GM12891 (cell line): Measurements from ENCODE around the gene DIDO1.
"Not testable (repeated sequence)": the region's sequence is repeated elsewhere in the genome, so short reads cannot be mapped to it uniquely, and the experiment has no call there.

ENCODE experiments used
- DNase-seq: peaks from one replicate; pipeline ENCODE4 v3.0.0; 2011; ENCODE audit warnings: low spot score; ENCODE audit not compliant: insufficient read length
- FAIRE-seq: peaks from 2 replicates; lab custom pipeline; 2011; peaks lifted over from hg19 to GRCh38; lab: Jason Lieb, UNC
- PAX5 ChIP-seq: IDR thresholded peaks from 2 replicates; pipeline ENCODE4 v1.6.1; 2011; ENCODE audit warnings: low read length, moderate library complexity, mild to moderate bottlenecking; ENCODE audit not compliant: insufficient read depth, severe bottlenecking
- POLR2A ChIP-seq: IDR thresholded peaks from 2 replicates; pipeline ENCODE4 v1.6.1; 2011; ENCODE audit warnings: low read depth, low read length, control low read depth
- POLR2AphosphoS5 ChIP-seq: IDR thresholded peaks from 2 replicates; pipeline ENCODE4 v1.6.1; 2011; ENCODE audit warnings: low read depth, low read length, control low read depth
- POU2F2 ChIP-seq: IDR thresholded peaks from 2 replicates; pipeline ENCODE4 v1.6.1; 2011; ENCODE audit warnings: low read depth, mild to moderate bottlenecking, control low read depth, low read length, moderate library complexity
- SPI1 ChIP-seq: IDR thresholded peaks from 2 replicates; pipeline ENCODE4 v1.6.1; 2011; ENCODE audit warnings: low read depth, low read length, control low read depth
- TAF1 ChIP-seq: IDR thresholded peaks from 2 replicates; pipeline ENCODE4 v1.6.1; 2011; ENCODE audit warnings: low read depth, low read length, control low read depth

The DIDO1 gene

GRCh38 chr20:62879275-62880146 is 46.8 kb downstream of the DIDO1 start:
- TF ChIP-seq PAX5 (no peak), TAF1 (no peak), SPI1 (no peak), POLR2A (no peak), POU2F2 (no peak), POLR2AphosphoS5 (no peak)
- no peak for FAIRE-seq
- no peak for DNase-seq

GRCh38 chr20:62878244-62879038 is 47.9 kb downstream of the DIDO1 start:
- TF ChIP-seq SPI1 (no peak), POLR2A (no peak), PAX5 (no peak), TAF1 (no peak), POLR2AphosphoS5 (no peak), POU2F2 (no peak)
- FAIRE-seq (no peak), DNase-seq (no peak)

GRCh38 chr20:62876902-62877816 is 49.1 kb downstream of the DIDO1 start:
- no peak for DNase-seq
- TF ChIP-seq TAF1 (no peak), PAX5 (no peak), POLR2AphosphoS5 (no peak), POLR2A (no peak), POU2F2 (no peak), SPI1 (no peak)
- no peak for FAIRE-seq

- FAIRE-seq (no peak), DNase-seq (no peak)
- no peak for TF ChIP-seq SPI1
- TF ChIP-seq POLR2A: no peak
- TF ChIP-seq POLR2AphosphoS5: no peak
- TF ChIP-seq TAF1: no peak
- TF ChIP-seq PAX5: no peak
- TF ChIP-seq POU2F2: no peak
Measured at GRCh38 chr20:62876501-62876901, 49.8 kb downstream of the DIDO1 start.

GRCh38 chr20:62875419-62876361 is 50.6 kb downstream of the DIDO1 start:
- no peak for FAIRE-seq

GRCh38 chr20:62874964-62875344 is 51.4 kb downstream of the DIDO1 start:
- no peak for TF ChIP-seq PAX5
- no peak for TF ChIP-seq POU2F2
- no peak for TF ChIP-seq POLR2AphosphoS5
- no peak for TF ChIP-seq SPI1
- no peak for TF ChIP-seq TAF1
- no peak for TF ChIP-seq POLR2A
- DNase-seq (no peak), FAIRE-seq (no peak)

More at GRCh38 chr20:62875419-62876361, 50.6 kb downstream of the DIDO1 start:
- TF ChIP-seq SPI1 (no peak), POLR2AphosphoS5 (no peak), POU2F2 (no peak), TAF1 (no peak), PAX5 (no peak), POLR2A (no peak)
- DNase-seq: no peak

GRCh38 chr20:62873681-62874031 is 52.6 kb downstream of the DIDO1 start:
- DNase-seq, FAIRE-seq: not testable (repeated sequence)

GRCh38 chr20:62873280-62873679 is 53.0 kb downstream of the DIDO1 start:
- DNase-seq: no peak
- FAIRE-seq: no peak
- no peak for TF ChIP-seq POLR2A
- no peak for TF ChIP-seq PAX5
- TF ChIP-seq SPI1: no peak
- no peak for TF ChIP-seq POLR2AphosphoS5
- no peak for TF ChIP-seq TAF1
- no peak for TF ChIP-seq POU2F2

GRCh38 chr20:62872862-62873261 is 53.4 kb downstream of the DIDO1 start:
- FAIRE-seq (no peak), DNase-seq (no peak)
- TF ChIP-seq POLR2AphosphoS5 (no peak), POLR2A (no peak), POU2F2 (no peak), SPI1 (no peak), PAX5 (no peak), TAF1 (no peak)
